ENCODE results near the gene CPSF3. TPM values are rescaled to one million over a fixed set of nuclear protein-coding genes. Genes with fewer than 3 reads are reported as not detected.

Gene CPSF3
- total and polyA plus RNA-seq, 2 donors from 2014 or later: 27.3 to 27.5 TPM

DNA sequence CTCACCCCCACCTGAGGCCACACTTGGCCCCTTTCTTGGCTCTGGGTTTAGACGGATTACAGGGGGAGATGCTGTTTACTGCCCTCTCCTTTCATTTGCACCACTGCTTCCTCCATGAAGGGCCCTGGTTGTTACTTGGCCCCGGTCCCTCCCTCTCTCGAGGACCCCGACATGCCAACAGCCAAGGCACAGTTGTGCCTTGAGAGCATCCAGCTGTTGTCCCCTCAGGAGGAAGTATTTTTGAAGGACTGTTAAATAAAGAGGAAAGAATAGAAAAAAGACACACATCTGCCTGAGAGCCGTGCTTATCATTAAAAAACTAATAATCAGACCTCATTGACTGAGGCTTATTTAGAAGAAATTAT is 44.1 kb upstream of the CPSF3 start:
- FAIRE-seq: no peak
- no peak overlapping the region for H3K4me3 ChIP-seq (ENCODE audit: low read length in 3 of 3)
- H3K9me3 ChIP-seq (ENCODE audit: control insufficient read depth in 2 of 3, insufficient read depth in 1 of 3, low read length in 3 of 3): no peaks in the 10 kb centered on the region
- H3K27me3 ChIP-seq (ENCODE audit: control insufficient read depth, insufficient read depth, low read length): no peaks in the 10 kb centered on the region
- intact Hi-C loops (cut with DNase I): no loop called here
- TF ChIP-seq, protein P1, sequence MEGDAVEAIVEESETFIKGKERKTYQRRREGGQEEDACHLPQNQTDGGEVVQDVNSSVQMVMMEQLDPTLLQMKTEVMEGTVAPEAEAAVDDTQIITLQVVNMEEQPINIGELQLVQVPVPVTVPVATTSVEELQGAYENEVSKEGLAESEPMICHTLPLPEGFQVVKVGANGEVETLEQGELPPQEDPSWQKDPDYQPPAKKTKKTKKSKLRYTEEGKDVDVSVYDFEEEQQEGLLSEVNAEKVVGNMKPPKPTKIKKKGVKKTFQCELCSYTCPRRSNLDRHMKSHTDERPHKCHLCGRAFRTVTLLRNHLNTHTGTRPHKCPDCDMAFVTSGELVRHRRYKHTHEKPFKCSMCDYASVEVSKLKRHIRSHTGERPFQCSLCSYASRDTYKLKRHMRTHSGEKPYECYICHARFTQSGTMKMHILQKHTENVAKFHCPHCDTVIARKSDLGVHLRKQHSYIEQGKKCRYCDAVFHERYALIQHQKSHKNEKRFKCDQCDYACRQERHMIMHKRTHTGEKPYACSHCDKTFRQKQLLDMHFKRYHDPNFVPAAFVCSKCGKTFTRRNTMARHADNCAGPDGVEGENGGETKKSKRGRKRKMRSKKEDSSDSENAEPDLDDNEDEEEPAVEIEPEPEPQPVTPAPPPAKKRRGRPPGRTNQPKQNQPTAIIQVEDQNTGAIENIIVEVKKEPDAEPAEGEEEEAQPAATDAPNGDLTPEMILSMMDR (IDR thresholded peaks at IDR 0.05; ENCODE audit: borderline replicate concordance, extremely low read depth, insufficient read depth): no peak
- no peak overlapping the region for H3K9ac ChIP-seq (ENCODE audit: low read length in 3 of 3)
- peaks cover 0 to 25% (median 9%) of the 10 kb centered on the region in 3 donors for H3K4me1 ChIP-seq (ENCODE audit: control insufficient read depth in 2 of 3, insufficient read depth in 2 of 3, low read depth in 1 of 3, low read length in 3 of 3)
- no peak for DNase-seq
- no peak overlapping the region for H3K27ac ChIP-seq (ENCODE audit: low read depth in 2 of 2, low read length in 2 of 2)
- peaks cover 0 to 55% (median 17%) of the 10 kb centered on the region in 3 donors for H3K36me3 ChIP-seq (ENCODE audit: control insufficient read depth in 2 of 3, insufficient read depth in 3 of 3, low read length in 3 of 3)

DNA sequence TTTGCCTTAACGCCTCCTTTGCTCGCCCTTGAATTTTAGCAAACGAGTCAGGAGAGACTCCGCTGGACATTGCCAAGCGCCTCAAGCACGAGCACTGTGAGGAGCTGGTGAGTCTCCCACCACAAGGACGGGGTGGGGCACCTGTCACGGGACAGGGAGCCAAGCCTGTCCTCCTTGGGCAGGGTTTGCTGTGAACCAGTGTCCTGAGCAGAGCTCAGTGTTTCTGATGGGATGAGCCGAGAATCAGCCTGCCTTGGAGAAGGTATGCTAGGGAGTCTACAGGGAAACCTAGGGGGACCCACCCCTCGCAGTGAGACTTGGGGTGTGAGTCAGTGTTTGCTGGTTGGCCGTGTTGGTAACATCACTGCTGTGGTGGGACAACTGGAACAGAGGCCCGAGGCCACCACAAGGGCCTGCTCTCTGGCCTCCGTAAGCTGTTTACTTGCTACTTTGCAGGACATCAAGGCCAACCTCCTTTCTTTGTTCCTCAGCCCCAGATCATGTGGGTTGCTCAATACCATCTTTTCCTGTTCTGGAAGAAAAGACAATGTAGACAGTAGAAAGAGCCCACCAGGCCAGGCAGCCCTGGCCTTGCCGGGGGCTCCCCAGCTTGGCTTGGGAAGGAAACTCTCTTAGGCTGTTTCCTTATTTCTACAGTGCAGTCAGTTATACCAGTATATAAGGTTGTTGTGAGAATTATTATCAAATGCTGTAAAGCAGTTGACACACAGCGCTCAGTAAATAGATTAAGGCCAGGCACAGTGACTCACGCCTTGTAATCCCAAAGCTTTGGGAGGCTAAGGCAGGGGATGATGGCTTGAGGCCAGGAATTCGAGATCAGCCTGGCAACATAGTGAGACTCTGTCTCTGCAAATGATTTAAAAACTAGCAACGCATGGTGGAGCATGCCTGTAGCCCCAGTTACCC is 42.5 kb upstream of the CPSF3 start:
- H3K36me3 ChIP-seq (ENCODE audit: control insufficient read depth in 2 of 3, insufficient read depth in 3 of 3, low read length in 3 of 3): peaks cover 0 to 56% (median 20%) of the 10 kb centered on the region in 3 donors
- TF ChIP-seq, protein P1 (IDR thresholded peaks at IDR 0.05; ENCODE audit: borderline replicate concordance, extremely low read depth, insufficient read depth): no peak
- peak overlapping the region; percentile 63 to 72 for H3K27ac ChIP-seq (ENCODE audit: low read depth in 2 of 2, low read length in 2 of 2)
- H3K27me3 ChIP-seq (ENCODE audit: control insufficient read depth, insufficient read depth, low read length): no peaks in the 10 kb centered on the region
- intact Hi-C loops (cut with DNase I): no loop called here
- FAIRE-seq: no peak
- H3K9ac ChIP-seq (ENCODE audit: low read length in 3 of 3): no peak overlapping the region
- DNase-seq: no peak
- H3K4me3 ChIP-seq (ENCODE audit: low read length in 3 of 3): no peak overlapping the region
- H3K9me3 ChIP-seq (ENCODE audit: control insufficient read depth in 2 of 3, insufficient read depth in 1 of 3, low read length in 3 of 3): no peaks in the 10 kb centered on the region
- H3K4me1 ChIP-seq (ENCODE audit: control insufficient read depth in 2 of 3, insufficient read depth in 2 of 3, low read depth in 1 of 3, low read length in 3 of 3): peaks cover 0 to 28% (median 13%) of the 10 kb centered on the region in 3 donors

DNA sequence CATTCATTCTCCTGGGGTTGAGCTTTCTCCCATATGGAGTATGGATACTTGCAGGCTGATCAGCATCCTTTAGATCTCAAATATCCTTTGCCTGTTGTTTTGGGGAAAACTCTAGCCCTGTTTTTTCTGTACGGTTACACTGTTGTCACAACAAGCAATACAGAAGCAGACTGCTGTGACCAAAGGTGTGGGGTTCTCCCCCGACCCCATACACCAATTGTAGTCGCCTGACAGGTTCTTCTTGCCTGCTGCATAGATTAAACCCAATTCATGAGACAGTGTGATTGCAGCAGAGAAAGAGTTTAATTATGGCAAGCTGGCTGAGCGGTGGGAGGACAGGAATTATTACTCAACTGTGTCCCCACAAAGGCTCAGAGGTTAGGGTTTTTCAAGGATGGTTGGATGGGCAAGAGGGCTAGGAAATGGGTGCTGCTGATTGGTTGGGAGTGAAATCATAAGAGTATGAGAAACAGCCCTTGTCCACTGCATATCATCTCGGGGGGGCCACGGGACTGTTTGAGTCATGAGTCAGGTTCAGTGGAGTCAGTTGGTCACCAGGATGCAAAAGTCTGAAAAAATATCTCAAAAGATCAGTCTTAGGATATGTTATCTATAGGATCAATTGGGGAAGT is 40.7 kb upstream of the CPSF3 start:
- DNase-seq: no peak
- H3K36me3 ChIP-seq (ENCODE audit: control insufficient read depth in 2 of 3, insufficient read depth in 3 of 3, low read length in 3 of 3): peaks cover 0 to 41% (median 15%) of the 10 kb centered on the region in 3 donors

More for the DNA sequence above, 40.7 kb upstream of the CPSF3 start:
- no peaks in the 10 kb centered on the region for H3K9me3 ChIP-seq (ENCODE audit: control insufficient read depth in 2 of 3, insufficient read depth in 1 of 3, low read length in 3 of 3)
- peak overlapping the region in 1 of 2 donors; percentile 9 for H3K27ac ChIP-seq (ENCODE audit: low read depth in 2 of 2, low read length in 2 of 2)
- no peak overlapping the region for H3K9ac ChIP-seq (ENCODE audit: low read length in 3 of 3)
- H3K27me3 ChIP-seq (ENCODE audit: control insufficient read depth, insufficient read depth, low read length): no peaks in the 10 kb centered on the region
- FAIRE-seq: no peak
- TF ChIP-seq, protein P1 (IDR thresholded peaks at IDR 0.05; ENCODE audit: borderline replicate concordance, extremely low read depth, insufficient read depth): no peak
- H3K4me1 ChIP-seq (ENCODE audit: control insufficient read depth in 2 of 3, insufficient read depth in 2 of 3, low read depth in 1 of 3, low read length in 3 of 3): peaks cover 0 to 21% (median 20%) of the 10 kb centered on the region in 3 donors
- no peak overlapping the region for H3K4me3 ChIP-seq (ENCODE audit: low read length in 3 of 3)
- intact Hi-C loops (cut with DNase I): no loop called here
